H54 (cell line): ENCODE measurements around the gene PLPP7.
"Not testable (repeated sequence)": the region's sequence is repeated elsewhere in the genome, so short reads cannot be mapped to it uniquely, and the experiment has no call there.

Source experiments
- DNase-seq: peaks from one replicate; pipeline ENCODE4 v3.0.0; 2011; ENCODE audit warnings: low spot score, mixed read lengths; ENCODE audit not compliant: insufficient read length
- FAIRE-seq: peaks from 3 replicates; lab custom pipeline; 2011; peaks lifted over from hg19 to GRCh38; lab: Jason Lieb, UNC
- POLR2A ChIP-seq: IDR thresholded peaks from 2 replicates; pipeline ENCODE4 v1.6.1; 2011; ENCODE audit warnings: low read depth, mild to moderate bottlenecking, low read length

PLPP7 gene

DNA sequence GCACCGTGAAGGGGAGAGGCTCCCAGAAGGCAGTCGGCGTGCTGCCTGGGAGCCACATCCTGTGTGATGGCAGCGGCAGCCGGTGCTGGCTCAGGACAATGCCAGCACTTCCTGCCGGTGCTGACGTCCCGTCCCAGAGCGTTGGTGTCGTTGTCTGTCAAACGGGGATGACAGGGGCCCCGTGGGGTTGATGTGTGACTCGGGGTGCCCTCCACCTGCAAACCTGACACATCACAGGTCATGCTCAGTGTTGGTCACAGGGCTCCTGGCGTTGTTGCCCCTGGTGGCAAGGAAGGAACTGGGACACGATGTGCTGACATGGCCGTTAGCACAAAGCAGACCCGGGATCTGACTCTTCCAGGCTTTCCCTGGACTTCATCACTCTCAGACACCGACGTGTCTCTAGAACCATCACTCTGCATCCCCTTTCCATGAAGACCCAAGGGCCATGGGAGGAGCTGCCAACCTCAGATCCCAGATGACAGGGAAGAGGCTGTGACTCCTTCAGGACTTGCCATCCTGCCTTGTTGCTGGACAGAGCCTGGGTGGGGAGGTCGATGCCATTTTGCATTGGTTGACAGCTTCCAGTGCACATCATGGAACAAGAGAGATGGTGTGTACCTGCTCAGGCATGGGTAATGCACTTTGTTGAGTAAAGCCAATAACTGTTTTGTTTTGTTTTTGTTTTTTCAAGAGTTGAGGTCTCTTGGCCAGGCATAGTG, 21.5 kb downstream of the PLPP7 start:
- no peak for TF ChIP-seq POLR2A
- DNase-seq (no peak), FAIRE-seq (no peak)

DNA sequence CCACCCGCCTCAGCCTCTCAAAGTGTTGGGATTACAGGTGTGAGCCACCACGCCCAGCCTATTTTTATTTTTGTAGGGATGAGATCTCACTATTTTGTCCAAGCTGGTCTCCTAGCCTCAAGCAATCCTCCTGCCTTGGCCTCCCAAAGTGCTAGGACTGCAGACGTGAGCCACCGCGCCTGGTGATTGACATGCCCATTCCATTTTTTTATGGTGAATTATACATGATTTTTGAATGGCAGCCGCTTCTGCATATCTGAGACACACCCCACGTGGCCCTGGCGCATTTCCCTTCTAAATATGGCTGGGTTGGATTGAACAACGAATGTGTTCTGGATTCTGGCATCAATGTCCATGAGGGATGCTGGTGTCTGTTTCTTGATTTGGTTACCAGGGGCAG, 22.7 kb downstream of the PLPP7 start:
- TF ChIP-seq POLR2A, result no peak
- FAIRE-seq, result no peak
- DNase-seq, result no peak

GRCh38 chr9:131312822-131313770, 23.6 kb downstream of the PLPP7 start:
- FAIRE-seq (no peak), DNase-seq (no peak)
- no peak for TF ChIP-seq POLR2A

GRCh38 chr9:131318231-131319085, 28.9 kb downstream of the PLPP7 start:
- no peak for TF ChIP-seq POLR2A
- DNase-seq, result no peak
- FAIRE-seq, result no peak

DNA sequence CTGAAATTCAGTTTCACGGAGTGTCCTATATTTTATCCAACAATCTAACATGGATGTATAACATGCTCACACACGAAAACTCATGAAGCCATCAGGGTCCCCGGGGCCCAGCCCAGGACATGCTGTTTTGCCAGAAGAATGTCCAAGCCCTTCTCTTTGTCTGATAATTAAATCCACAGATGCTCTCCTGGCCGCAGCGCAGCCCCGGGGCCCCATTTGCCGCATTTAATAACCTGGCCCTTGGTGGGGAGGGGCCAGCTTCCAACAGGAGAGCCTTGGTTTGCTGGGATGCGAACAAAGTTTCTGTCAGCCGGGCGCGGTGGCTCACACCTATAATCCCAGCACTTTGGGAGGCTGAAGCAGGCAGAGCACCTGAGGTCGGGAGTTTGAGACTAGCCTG, 30.0 kb downstream of the PLPP7 start:
- no peak for TF ChIP-seq POLR2A
- no peak for FAIRE-seq
- DNase-seq, result no peak

GRCh38 chr9:131320031-131320685, 30.6 kb downstream of the PLPP7 start:
- DNase-seq (no peak), FAIRE-seq (no peak)
- TF ChIP-seq POLR2A, result no peak

GRCh38 chr9:131323629-131324028, 34.1 kb downstream of the PLPP7 start:
- DNase-seq, result no peak
- no peak for FAIRE-seq
- no peak for TF ChIP-seq POLR2A

DNA sequence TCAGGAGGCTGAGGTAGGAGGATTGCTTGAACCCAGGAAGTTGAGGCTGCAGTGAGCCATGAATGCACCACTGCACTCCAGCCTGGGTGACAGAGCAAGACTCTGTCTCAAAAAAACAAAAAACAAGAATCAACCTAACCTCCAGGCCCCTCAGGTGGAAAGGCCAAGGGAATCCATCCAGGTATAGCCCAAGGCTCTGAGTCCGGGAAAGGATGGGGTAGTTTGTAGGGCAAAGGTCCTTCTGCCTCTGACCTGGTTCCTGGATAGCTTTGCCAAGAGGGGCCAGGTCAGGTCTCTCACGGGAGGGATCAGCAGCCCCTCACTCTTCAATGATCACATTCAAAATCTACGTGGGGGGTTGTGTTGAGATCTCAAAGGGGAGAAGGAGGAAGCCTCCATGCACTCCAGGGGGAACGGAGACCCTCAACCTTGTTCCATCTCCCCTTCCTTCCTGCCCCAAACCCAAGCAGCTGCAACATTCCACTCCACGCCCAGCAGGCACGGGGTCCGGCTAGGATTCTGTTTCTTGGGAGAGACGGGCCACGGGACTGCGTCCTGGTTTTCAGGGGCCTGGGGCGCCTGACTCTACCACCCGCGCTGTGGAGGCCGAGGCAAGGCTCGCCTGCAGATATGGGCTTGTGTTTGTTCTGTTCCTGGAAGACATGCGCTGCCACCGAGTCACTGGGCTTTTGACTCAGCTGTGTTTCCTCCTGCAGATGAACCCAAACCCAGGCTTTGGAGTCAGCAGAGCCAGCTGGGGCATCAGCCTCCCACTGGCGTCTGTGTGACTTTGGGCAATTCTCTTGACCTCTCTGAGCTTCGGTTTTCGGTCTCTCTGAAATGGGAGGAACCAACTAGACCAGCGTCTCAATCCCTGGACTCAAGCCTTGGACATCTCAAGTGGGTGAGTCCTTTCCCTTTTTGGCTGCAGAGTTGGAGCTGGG, 35.5 kb downstream of the PLPP7 start:
- FAIRE-seq (no peak), DNase-seq (no peak)
- TF ChIP-seq POLR2A, result no peak

- TF ChIP-seq POLR2A, result no peak
- FAIRE-seq, result no peak
- no peak for DNase-seq
Measured at GRCh38 chr9:131329241-131329641, 39.7 kb downstream of the PLPP7 start.

- DNase-seq, result no peak
- TF ChIP-seq POLR2A, result no peak
- FAIRE-seq, result no peak
Measured at GRCh38 chr9:131330814-131331600, 41.5 kb downstream of the PLPP7 start.

- not testable (repeated sequence) for DNase-seq, FAIRE-seq
Measured at GRCh38 chr9:131331996-131332395, 42.5 kb downstream of the PLPP7 start.
